HG02588 (cell line): Measurements from ENCODE around the gene SYT15.
"Not testable (repeated sequence)": the region's sequence is repeated elsewhere in the genome, so short reads cannot be mapped to it uniquely, and the experiment has no call there.

Experiments
- ATAC-seq: cut with Tn5 transposase; IDR thresholded peaks from one replicate; pipeline ENCODE4 v1.9.1; 2021; ENCODE audit warnings: mild to moderate bottlenecking, moderate library complexity; ENCODE audit not compliant: unreplicated experiment

The SYT15 gene

DNA sequence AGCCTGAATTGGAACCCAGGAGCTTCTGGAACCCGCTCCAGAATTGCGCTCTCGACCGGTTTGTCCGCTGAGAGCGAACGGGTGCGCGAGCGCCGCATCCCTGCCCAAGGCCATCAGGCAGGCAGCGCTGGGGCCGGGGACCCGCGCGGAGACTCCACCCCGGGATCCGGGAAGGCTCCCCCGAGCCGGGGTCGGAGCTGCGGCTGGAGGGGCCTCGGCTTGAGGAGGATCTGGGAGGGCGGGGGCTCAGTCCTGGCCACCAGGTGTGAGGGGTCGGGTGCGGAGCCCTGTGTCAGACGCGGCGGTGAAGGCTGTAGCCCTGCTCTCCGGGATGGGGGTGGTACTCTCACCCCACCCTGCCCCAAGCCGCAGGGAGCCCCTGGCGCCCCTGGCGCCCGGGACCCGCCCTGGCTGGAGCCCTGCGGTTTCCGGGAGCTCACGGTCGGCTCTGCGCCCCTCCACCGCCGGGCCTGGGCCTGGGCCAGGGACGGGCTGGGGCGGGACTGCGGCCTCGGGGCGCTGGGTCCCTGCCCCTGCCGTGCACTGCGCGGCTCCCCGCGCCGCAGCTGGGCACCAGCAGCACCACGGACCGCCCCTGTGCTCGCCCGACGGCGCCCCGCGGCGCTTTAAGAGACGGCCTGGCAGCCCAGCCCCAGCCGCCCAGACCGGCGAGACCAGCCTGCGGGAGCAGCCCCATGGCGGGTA is at the start of gene SYT15:
Gene SYT15, plus strand, starts transcription at position 655 of the 705 bp plus-strand sequence. Its CDS starts 41 bp downstream, at position 696.
- not testable (repeated sequence) for ATAC-seq

DNA sequence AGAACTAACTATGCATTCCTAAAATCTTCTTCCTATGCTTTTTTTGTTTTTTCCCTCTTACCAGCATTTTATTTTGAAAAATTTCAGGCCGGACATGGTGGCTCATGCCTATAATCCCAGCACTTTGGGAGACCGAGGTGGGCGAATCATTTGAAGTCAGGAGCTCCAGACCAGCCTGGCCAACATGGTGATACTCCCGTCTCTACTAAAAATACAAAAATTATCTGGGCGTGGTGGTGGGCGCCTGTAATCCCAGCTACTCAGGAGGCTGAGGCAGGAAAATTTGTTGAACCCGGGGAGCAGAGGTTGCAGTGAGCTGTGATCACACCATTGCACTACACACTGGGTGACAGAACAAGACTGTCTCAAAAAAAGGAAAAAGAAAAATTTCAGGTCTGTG is 49.2 kb upstream of the SYT15 start:
- ATAC-seq = not testable (repeated sequence)

DNA sequence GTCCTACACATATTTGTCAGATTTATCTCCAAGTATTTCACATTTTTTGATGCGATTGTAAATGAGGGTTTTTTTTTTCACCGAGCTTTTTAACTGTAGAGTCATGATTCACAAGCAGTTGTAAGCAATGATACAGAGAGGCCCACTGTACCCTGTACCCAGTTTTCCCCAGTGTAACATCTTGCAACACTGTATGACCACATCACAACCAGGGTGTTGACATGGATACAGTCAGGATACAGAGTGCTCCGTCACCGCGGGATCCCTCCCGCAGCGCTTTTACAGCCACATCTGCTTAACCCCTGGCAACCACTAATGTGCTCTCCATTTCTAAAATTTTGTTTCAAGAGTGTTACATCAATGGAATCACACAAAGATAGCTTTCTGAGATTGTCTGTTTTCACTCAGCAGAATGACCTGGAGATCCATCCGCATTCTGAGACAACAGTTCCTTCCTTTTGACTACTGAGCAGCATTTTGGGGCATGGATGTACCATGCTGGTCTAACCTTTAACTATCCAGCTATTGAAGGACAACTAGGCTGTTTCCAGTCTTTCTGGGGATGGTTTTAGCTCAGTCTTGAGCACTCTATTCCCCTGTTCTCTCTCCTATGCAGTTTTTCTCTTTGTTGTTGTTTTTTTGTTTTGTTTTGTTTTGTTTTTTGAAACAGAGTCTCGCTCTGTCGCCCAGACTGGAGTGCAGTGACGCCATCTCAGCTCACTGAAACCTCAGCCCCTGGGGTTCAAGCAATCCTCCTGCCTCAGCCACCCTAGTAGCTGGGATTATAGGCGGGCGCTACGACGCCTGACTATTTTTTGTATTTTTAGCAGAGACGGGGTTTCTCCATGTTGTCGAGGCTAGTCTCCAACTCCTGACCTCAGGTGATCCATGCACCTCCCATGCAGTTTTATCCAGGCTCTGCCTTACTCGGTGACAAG is 48.4 kb upstream of the SYT15 start:
- no peak for ATAC-seq

DNA sequence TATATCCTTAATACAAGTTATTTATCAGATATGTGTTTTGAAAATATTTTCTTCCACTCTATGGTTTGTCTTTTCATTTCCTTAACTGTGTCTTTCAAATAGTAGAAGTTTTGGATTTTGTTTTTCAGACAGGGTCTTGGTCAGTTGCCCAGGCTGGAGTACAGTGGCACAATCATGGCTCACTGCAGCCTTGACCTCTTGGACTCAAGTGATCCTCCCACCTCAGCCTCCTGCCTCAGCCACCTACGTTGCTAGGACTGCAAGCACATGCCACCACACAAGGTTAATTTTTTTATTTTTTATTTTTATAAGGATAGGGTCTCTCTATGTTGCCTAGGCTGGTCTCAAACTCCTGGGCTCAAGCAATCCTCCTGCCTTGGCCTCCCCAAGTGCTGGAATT is 46.7 kb upstream of the SYT15 start:
- ATAC-seq = not testable (repeated sequence)

GRCh38 chr10:46534828-46535524 is 44.0 kb upstream of the SYT15 start:
- no peak for ATAC-seq

GRCh38 chr10:46536171-46536570 is 42.8 kb upstream of the SYT15 start:
- no peak for ATAC-seq

GRCh38 chr10:46536781-46537180 is 42.1 kb upstream of the SYT15 start:
- no peak for ATAC-seq

GRCh38 chr10:46537309-46537708 is 41.6 kb upstream of the SYT15 start:
- ATAC-seq = no peak

GRCh38 chr10:46538155-46538554 is 40.8 kb upstream of the SYT15 start:
- no peak for ATAC-seq

GRCh38 chr10:46538717-46539426 is 40.1 kb upstream of the SYT15 start:
- no peak for ATAC-seq

DNA sequence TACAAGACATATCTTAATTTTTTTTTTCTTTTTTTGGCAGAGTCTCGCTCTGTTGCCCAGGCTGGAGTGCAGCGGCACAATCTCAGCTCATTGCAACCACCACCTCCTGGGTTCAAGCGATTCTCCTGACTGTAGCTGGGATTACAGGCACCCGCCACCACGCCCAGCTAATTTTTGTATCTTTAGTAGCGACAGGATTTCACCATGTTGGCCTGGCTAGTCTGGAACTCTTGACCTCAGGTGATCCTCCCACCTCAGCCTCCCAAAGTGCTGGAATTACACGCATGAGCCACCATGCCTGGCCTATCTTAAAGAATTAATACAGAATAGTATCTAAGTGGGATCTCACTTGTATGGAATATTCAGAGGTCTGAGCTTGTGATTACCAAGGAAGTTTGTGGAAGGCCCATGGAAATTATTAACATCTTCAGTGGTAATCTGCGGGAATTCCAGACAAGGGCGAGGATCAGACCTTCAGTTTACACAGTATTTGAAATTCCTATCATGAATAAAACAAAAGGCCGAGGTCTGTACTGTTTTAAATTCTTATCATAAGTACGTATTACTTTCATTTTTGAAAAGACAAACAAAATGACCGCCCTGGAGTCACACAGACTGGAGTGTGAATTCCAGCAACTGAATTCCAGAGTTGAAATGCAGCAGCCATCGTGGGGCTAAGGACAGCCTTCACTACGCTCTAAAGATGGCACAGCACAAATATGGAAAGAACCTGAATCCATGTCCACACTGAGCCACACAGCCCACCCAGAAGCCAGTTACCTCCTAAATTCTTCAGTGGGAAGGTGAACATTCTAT is 39.1 kb upstream of the SYT15 start:
- no peak for ATAC-seq

DNA sequence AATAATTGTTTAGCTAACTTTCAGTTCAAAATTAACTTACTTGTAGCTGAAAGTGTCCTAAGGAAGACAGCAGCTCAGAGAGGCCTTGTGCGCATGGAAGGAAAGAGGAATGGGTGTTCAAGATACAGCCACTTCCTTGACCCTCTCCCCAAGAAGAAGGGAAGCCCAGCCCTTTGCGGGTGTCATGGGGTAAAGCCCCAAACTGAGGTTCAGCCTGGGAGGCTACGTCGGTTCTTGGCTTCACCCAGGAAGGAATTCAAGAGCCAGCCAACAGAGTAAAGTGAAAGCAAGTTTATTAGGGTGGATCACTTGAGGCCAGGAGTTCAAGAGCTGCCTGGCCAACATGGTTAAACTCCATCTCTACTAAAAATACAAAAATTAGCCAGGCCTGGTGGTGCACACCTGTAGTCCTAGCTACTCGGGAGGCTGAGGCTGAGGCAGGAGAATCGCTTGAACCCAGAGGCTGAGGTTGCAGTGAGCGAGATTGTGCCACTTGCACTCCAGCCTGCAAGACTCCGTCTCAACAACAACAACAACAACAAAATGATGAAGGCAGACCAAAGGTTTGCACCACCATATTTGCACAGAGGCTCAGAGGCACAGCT is 38.4 kb upstream of the SYT15 start:
- ATAC-seq = no peak

DNA sequence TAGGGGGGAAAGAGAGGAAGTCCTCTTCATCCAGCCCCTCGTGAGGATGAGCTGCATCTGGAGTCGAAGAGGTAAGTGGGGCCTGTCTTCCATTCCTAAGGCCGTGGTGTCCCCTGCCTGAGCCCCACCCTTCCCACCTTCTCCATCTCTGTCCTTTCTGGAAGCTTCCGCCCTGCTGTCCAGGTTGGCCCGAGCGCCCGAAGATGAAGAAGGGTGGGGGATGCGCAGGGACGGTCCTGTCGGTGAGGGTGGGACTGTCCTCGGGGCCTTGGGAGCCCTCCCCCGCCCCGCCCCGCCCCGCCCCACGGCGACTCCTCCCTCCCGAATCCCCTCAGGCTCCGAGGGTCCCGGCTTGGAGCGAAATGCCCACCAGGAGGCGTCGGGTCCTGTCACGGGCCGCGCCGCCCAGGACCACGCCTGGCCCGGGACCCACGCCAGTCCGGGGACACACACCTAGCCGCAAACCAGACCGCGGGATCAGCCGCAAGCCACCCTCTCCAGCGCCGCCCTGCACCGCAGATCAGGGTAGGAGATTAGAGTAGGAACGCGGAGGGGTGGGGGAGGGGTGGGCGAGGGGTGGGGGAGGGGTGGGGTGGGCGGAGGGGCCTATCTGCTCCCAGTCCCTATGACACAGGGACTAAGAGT is 37.8 kb upstream of the SYT15 start:
- no peak for ATAC-seq

GRCh38 chr10:46541735-46542566 is 37.0 kb upstream of the SYT15 start:
- no peak for ATAC-seq

- ATAC-seq = no peak
Observed at GRCh38 chr10:46542567-46543465, 36.1 kb upstream of the SYT15 start.

- no peak for ATAC-seq
Observed at GRCh38 chr10:46543466-46544377, 35.2 kb upstream of the SYT15 start.
